HG02981 (cell line): ENCODE measurements around the gene SMC3.
A peak's percentile ranks its signal among the peaks of the same experiment; 100 is the strongest.
"Not testable (repeated sequence)": the region's sequence is repeated elsewhere in the genome, so short reads cannot be mapped to it uniquely, and the experiment has no call there.

Experiments
- ATAC-seq: cut with Tn5 transposase; IDR thresholded peaks from one replicate; pipeline ENCODE4 v1.9.1; 2021; ENCODE audit warnings: mild to moderate bottlenecking, moderate library complexity; ENCODE audit not compliant: unreplicated experiment

The SMC3 gene

DNA sequence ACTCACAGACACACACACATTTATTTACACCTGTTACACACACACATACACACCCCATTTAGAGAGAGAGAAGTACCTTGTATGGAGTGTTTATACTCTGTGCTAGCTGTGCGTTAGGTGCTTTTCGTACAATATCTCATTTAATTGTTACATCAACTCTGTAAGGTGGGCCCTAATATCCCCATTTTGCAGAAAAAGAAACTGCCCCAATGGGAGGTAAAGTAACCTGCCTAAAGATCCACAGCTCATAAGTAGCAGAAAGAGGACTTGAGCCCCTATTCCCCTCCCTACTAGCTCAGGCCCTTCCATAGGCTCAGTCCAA lies 52.9 kb downstream of the SMC3 start:
- no peak for ATAC-seq

DNA sequence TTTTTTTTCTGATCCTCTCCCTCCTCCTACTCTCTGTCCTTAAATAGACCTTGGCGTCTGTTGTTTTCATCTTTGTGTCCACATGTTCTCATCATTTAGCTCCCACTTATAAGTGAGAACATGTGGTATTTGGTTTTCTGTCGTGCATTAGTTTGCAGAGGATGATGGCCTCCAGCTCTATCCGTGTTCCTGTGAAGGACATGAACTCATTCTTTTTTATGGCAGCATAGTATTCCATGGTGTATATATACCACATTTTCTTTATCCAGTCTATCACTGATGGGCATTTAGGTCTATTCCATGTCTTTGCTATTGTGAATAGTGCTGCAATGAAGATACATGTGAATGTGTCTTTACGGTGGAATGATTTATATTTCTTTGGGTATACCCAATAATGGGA lies 55.8 kb downstream of the SMC3 start:
- ATAC-seq = not testable (repeated sequence)

DNA sequence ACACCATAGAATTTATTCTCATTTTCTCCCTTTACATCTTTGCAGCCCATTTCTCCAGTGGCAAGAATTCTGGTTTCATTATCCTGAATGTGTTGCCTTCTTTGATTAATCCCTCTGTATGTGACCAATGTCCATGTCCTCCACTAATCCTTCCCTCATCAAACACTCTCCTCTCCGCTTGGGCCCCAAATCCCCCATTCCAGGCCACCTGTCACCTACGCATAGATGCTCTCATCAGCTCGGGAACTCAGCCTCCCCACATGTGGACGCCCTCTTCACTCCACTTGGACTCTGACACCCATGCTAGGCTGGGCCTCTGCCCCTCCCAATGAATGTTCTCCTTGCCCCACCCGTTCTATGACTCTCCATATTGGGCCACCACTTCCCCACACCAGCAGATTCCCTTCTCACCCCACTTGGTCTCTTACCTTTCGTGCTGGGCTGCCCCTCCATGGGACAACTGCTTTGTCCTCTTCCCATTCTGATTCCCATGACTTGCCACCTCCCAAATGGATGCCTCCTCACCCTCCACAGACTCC lies 57.9 kb downstream of the SMC3 start:
- no peak for ATAC-seq

DNA sequence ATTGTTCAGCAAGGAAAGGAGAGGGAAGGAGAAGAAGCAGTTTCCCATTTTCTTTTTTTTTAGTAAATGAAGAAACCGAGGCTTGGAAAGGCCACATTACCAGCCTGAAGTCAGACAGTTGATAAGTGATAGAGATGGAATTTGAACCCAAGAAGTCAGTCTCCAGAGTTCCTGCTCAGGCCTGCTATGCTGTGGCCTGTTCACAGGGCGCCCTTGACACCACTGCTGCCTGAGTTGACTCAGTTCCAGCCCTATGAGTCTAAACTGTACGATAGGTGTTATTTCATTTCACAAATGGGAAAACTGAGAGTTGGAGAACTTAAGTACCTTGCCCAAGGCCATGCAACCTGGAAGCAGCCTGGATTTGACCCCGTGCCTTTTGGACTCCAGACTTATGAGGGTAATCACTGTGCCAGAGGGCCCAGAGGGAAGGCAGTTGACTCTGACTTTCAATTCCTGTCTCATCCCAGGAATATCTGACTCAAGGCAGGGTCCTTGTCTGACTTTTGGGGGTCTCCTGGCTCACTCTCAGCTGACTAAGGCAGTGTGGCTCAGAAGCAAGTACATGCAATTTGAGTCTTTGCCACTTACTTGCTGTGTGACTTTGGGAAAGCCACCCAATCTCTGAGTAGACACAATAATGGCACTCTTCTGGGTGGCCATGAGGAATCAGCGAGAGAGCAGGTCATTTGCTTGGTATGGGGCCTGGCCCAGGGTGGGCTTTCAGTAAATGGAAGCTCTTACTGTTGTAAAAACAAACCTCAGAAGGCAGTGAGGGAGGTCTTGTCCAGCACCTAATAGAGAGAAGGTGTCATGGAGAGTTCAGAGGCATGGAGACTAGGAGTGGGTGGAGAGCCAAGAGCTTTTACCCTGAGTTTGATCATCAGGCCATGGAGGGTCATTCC lies 58.7 kb downstream of the SMC3 start:
- ATAC-seq = no peak

DNA sequence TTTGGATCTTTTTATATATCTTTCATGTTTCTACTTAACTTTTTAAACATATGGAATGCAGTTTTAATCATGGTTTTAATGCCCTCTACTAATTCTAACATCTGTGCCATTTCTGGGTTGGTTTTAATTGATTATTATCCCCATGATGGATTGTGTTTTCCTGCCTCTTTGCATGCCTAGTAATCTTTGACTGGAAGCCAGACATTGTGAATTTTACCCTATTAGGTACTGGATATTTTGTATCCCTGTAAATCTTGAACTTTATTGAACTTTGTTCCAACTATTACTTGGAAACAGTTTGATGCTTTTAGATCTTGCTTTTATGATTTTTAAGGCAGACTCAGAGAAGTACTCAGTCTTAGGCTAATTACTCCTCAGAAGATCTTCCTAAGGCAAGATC lies 60.7 kb downstream of the SMC3 start:
- no peak for ATAC-seq

DNA sequence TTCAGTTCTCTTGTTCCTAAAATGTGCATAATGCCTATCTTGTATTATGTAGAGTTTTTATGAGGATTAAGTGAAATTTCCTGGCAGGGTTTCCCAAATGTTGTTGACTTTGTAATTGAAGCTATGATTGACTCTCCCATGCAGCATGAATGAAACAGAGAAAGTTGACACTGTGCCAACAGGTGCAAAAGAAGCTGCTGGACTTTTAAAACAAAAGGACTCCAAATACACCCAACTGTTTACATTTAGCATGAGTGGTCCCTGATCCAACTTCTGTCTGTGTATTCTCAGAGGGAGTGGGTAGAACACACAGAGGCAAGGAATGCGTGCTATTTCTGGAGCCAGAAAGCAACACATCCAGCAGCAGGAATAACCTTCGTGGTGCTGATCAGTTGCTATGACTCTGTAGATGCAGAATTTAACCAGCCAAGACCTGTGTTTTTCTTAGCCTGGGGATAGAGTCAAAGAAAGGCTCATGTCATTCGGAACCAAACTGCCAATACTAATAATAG lies 62.2 kb downstream of the SMC3 start:
- ATAC-seq = no peak

DNA sequence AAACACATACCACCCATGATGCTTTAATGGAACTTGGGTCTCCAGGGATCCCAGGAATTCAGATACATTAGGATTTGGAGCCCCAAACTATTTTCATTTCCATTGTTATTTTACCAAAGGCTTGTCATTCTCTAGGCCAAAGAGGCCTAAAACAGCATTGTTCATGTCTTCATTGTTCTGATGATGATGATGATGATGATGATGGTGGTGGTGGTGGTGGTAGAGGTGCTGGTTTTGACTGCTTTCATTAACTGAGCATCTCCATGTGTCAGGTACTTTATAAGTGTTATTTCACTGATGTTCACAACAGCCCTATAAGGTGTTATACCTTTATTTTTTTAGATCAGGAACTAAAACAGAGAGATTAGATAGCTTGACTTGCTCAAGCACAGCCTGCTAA lies 64.4 kb downstream of the SMC3 start:
- no peak for ATAC-seq

DNA sequence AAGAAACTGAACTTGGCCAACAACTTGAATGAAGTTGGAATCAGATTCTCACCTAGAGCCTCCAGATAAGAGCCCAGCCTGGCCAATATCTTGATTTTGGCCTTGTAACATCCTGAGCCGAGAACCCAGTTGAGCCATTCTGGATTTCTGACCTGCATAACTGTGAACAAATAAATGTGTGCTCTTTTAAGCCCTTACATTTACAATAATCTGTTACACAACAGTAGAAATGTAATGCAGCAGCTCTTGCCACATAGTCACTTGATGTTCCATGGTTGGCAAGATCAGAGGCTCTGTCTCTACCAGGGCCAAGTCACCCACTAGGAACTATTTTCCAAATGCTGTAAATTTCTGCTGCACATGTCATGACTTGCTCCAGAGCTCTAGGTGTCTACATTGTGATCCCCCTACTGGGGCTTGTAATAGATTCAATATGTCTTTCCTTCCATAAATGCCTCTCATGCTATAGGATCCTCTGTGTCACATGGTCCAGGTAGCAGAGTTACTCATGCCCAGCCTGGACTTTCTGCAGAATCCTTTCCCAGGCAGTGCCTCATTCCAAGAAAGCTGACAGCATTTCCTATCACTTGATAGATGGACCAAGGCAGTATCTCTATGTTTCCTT lies 65.2 kb downstream of the SMC3 start:
- ATAC-seq = no peak

DNA sequence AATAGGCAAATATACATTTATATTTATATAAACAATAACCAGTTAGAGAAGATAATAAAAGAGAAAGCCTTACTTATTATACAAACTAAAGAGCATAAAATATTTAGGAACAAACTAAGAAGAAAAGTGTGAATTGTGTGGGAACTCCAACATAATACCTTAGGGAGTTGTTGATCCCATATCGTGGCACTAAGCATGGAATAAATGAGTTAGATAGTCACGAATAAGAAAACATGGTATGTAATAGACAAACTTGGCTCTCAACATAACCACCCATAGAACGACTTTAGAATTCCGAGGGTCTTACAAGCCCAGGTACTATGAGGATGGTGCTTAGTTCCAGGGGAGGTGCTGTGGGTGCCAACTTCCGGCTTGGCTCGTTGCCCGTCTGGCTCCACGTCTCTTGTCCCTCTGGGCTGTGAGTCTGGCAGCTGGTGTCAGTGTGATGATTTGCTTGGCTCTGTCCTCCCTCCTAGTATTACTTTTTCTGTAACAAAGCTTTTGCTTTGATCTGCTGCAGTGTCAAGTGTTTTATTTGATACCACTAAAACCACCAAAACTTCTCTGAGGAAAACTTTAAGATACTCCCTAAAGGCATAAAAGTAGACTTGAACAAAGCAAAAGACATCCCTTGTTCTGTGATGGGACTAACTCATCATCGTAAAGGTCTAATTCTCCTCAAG lies 67.2 kb downstream of the SMC3 start:
- ATAC-seq = no peak

DNA sequence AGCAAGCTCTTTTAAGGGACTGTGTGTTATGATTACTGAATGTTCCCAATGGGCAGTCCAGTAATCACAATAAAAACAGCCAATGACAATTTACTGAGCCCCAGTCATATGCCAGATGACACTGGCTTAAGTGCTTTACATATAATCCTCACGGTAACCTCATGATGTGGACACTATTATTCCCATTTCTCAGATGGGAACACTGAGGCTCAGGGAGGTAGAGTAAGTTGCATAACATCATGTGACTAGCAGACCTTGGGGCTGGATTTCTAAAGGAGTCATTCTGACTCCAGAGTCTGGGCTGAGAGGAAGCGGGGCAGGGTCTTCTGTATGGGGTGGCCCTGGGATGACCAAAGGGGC lies 69.1 kb downstream of the SMC3 start:
- no peak for ATAC-seq

DNA sequence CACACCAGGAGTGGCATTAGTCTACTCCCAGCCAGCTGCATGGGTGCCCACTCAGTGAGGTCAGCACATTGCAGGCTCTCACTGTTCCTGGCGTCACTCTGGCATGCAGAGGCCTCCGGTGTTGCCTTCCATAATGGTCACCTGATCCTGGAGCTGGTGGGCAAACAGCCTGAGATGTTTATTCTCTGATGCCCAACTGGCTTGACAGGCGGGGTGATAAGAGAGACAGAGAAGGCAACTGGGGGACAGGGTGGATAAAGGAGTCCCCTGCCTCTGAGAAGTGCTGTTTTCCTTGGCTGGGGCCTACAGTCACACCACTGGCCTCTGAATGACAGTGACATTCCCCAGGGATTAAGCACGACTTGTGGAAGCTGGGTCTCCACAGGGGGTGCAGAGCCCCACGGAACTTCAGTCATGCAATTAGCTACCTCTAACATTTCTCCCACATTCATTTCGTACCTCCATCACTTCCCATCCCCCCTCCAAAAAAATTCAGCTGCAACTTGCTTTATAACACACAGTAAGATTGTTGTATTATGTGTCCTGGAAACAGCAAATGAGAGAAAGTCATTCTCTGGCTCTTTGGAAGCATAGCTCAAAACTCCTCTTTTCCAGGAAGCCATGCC lies 69.5 kb downstream of the SMC3 start:
- no peak for ATAC-seq

DNA sequence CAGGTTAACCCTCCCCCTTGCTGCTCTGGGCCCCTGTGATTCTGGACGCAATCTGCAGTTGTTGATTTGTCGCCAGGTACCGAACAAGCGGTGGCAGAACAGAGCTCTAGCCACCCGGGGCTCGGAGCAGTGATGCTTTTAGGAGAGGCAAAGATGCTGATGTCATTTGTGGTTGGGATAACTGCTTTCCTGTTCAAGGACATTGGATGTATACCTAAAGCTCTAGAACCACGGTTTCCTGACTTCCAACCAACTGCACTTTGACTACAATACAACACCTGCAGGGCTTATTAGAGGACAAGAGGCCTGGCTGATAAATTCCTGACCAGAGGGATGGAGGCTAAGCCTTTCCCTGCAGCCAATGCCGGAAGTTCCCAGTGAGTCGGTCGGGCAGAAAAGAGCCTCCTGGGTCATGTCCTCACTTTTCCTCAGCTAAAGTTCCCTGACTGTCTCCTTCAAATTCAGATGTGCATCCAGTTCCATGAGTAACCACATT lies 70.1 kb downstream of the SMC3 start:
- no peak for ATAC-seq

DNA sequence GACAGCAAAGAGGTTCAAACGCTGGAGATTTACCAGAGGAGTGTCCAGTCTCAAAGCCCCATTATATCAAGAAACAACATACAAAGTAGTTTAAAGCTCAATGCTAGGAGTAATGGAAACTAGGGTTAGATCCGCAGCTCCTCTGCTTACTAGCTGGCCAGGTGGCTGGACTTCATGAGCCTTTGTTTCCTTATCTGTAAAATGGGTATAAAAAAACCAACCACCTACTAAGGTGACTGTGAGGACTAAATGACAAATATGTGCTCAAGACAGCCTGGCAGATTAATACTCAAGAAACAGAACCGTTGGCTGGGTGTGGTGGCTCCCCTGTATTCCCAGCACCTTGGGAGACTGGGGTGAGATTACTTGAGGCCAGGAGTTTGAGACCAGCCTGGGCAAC lies 70.8 kb downstream of the SMC3 start:
- ATAC-seq = no peak

DNA sequence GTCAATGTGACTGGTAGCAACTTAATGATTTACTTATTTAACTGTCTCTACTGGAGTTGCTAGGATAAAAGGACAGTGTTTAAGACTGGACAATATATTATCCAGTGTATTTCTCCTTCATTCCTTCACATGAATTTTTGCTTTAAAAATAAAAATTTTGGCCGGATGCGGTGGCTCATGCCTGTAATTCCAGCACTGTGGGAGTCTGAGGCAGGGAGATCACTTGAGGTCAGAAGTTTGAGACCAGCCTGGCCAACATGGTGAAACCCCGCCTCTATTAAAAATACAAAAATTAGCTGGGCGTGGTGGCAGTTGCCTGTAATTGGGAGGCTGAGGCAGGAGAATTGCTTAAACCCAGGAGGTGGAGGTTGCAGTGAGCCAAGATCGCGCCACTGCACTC lies 71.6 kb downstream of the SMC3 start:
- ATAC-seq = not testable (repeated sequence)

DNA sequence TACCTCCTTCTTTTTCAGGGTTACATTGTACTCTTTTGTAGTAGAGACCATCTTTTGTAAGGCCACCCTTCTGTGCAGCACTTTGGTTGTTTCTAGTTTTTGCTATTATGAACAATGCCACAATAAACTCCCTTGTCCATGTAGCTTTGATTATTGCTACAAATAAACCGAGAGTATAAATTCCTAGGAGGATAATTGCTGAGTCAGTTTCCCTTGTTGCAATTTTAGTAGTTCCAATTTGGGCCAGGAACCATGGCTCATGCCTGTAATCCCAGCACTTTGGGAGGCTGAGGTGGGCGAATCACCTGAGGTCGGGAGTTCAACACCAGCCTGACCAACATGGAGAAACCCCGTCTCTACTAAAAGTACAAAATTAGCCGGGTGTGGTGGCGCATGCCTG lies 72.4 kb downstream of the SMC3 start:
- ATAC-seq = not testable (repeated sequence)

DNA sequence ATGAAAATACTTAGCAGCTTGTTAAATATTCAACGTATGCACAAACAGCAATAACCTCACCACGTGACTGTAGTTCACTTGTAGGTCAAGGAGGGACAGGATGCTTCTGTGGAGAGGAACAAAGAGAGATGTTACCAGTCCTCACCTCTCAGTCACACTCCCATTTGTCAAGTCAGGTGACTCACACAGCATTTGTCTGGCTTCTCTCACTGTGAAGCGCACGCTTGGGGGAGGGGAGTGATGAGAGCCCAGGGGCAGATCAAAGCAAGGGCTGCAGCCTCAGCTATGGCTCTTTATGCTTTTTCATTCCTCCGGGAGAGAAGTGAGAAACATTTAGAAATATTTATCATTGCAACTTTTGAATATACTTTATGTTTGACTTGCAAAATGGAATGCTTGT lies 73.8 kb downstream of the SMC3 start:
- no peak for ATAC-seq

DNA sequence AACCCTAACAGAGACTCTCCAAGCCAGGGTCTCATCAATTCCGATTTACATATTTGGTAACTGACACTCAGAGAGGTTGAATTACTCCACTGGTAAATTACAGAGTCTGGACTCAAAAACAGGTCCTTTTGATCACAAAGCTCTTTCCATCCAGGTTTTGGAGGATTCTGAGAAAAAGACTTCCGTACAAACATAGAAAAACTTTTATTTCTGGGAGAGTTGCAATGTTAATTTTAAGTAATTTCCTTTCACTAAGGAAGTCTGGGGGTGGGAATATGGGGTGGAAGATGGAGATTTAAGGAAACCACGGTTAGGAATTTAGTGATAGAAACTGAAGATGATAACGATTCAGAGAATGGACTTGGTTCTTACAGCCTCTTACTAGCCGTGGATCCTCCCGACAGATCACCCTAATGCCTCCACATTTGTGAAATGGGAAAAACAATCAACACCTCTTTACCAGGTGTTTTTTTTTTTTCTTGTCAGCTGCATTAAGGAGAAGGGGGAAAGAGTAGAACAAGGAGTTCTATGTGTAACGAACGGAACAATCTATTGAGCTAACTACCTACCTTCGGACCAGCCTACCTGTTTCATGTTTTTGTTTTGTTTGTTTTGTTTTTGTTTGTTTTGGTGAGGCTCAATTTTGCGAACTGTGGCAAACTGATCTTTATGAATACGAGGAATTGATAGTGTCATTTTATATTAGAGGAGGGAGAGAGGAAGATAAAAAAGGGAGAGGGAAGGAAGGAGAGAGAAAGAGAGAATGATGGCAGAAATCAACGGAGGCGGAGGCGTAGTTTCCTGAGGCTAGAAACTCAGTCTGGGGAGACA lies 74.9 kb downstream of the SMC3 start:
- ATAC-seq = no peak

DNA sequence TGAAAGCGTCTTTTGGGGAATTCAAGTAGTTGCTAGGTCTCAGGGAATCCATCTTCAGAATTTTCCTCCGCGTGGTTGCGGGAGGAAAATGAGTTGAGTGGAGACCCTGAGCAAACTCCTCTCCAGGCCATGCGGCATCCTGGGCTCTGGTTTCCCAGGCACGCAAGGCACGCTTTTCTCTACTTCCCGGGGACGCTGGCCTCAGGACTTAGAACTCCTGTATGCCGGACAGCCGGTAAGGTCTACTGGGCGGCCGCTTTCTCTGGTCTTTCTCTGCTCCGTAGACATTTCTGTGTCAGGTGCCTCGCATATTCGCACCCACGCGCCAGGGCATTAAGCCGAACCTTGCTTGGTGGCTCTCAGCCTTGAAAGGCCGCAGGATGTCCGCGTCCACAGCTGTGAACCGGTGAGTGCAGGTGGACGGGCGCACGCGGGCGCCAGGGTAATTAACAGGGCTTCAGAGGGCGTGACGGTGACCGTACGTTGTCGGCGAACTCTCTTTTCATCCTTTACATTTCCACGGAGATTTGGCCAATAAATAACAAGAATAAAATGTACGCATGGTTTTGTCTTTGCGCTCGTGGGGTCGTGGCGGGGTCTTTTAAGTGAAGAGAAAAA lies 75.6 kb downstream of the SMC3 start:
- ATAC-seq = no peak

DNA sequence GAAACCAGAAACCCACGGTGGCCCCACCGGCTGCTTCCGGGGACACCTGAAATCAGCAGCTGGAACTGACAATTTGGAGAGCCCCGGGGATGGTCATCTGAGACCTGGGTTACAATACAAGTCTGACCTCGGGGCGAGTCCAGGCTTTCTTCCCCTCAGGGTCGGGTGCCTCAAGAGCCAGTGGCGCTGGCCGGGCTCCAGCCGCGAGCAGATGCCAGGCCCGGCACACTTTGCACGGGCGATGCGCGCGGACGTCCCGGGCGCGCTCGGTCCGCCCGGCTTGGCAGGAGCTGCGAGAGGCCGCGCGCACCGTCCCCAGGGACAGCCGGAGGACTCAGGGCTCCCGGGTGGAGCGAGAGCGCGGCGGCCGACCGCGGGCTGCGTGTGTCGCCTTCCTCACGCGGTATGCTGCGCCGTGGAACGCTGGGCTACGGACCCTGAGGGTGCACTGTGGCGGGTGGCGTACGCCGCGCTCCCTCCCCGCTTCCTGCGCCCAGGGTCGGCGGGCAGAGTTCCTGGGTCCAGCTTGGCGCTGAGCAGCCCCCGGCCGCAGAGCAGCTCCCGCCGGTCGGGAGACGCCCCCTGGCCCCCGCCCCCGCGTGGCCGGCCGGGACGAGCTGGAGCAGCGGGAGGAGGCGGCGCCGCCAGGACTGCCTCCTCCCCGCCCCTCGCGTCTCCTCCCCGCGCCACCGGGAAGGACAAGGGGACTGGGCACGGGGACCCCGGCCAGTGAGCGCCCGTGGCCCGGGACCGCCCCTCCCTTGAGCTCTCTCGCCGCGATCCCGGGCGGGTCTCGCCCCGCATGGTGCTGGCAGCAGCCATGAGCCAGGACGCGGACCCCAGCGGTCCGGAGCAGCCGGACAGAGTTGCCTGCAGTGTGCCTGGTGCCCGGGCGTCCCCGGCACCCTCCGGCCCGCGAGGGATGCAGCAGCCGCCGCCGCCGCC lies 76.4 kb downstream of the SMC3 start, which contains the start of gene RBM20:
Gene RBM20, plus strand, starts transcription at position 684 of the 945 bp plus-strand sequence. Its CDS starts 119 bp downstream, at position 803.
- peak; percentile 44 for ATAC-seq
